PFSK-1 (cell line): ENCODE data around the gene MX1.

ENCODE experiments used
- FOXP2 ChIP-seq: optimal IDR thresholded peaks from 2 replicates; pipeline ENCODE3; 2011; ENCODE audit warnings: borderline replicate concordance, control low read depth, inconsistent platforms; ENCODE audit not compliant: insufficient read depth; ENCODE audit errors: extremely low read length, extremely low read depth
- POLR2AphosphoS5 ChIP-seq: IDR thresholded peaks from 2 replicates; pipeline ENCODE4 v1.6.1; 2012; ENCODE audit warnings: low read depth, mild to moderate bottlenecking, control low read depth, low read length, moderate library complexity
- REST ChIP-seq, 2 experiments: IDR thresholded peaks; 2 replicates each; pipeline versions ENCODE4 v1.6.1 to v1.8.0; 2011 to 2012; ENCODE audit warnings: low read depth in 2 of 2, low read length in 2 of 2, control low read depth in 1 of 2, inconsistent platforms in 1 of 2, mild to moderate bottlenecking in 1 of 2, moderate library complexity in 1 of 2; ENCODE audit not compliant: insufficient read depth in 1 of 2
- SIN3A ChIP-seq: IDR thresholded peaks from 2 replicates; pipeline ENCODE4 v1.6.1; 2012; ENCODE audit warnings: mild to moderate bottlenecking, low read length, moderate library complexity, borderline replicate concordance; ENCODE audit not compliant: insufficient read depth
- TAF1 ChIP-seq: IDR thresholded peaks from 2 replicates; pipeline ENCODE4 v1.6.1; 2012; ENCODE audit warnings: low read length, control low read depth, borderline replicate concordance; ENCODE audit not compliant: insufficient read depth

Gene MX1

DNA sequence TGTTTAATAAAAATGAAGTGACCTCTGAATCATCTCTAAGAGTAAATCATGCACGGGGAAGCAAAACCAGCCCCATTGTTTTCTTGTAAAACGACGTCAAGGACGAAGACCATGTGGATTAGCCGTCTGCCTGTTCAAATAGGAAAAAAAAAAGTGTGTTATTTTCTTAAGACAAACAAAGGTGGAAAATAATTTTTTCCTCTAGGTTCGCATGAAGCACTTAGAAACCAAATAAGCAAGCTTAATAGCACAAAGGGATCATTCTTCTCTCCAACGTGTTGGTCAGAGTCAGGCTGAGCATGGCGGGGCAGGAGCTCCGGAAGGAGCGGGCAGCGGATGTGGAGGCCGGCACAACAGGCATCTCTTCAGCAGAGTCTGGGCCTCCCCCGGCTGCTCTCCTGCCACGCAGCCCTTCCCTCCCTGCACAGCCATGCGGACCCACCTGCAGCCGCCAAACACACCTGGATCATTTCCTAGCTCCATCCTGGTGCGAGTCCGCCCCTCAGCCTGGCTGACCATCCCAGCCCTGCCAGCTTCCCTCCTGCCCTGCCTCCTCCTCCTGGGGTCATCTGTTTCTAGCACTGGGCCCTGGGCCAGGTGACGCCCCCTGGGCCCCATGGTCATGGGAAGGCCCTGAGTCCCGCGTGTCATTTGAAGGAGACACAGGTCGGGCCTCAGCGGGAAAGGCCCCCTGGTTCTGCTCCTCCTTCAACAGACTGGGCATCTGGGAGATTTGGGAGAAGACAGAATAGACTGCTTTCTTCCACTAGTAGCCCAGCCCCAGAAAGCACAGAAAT lies 40.2 kb downstream of the MX1 start:
- TF ChIP-seq SIN3A (no peak), TAF1 (no peak), POLR2AphosphoS5 (no peak), REST (IDR thresholded peaks at IDR 0.05; ENCODE audit: insufficient read depth in 1 of 2, low read depth in 2 of 2, low read length in 2 of 2) (no peak), FOXP2 (no peak)

- TF ChIP-seq SIN3A (no peak), POLR2AphosphoS5 (no peak), TAF1 (no peak), FOXP2 (no peak)
Measured at GRCh38 chr21:41470054-41470453, 44.0 kb downstream of the MX1 start.

GRCh38 chr21:41472753-41473548 lies 46.9 kb downstream of the MX1 start:
- TF ChIP-seq FOXP2 (no peak), TAF1 (no peak), SIN3A (no peak), REST (IDR thresholded peaks at IDR 0.05; ENCODE audit: insufficient read depth in 1 of 2, low read depth in 2 of 2, low read length in 2 of 2) (no peak), POLR2AphosphoS5 (no peak)

GRCh38 chr21:41475714-41476420 lies 49.8 kb downstream of the MX1 start:
- TF ChIP-seq FOXP2 (no peak), REST (IDR thresholded peaks at IDR 0.05; ENCODE audit: insufficient read depth in 1 of 2, low read depth in 2 of 2, low read length in 2 of 2) (no peak), SIN3A (no peak), TAF1 (no peak), POLR2AphosphoS5 (no peak)

DNA sequence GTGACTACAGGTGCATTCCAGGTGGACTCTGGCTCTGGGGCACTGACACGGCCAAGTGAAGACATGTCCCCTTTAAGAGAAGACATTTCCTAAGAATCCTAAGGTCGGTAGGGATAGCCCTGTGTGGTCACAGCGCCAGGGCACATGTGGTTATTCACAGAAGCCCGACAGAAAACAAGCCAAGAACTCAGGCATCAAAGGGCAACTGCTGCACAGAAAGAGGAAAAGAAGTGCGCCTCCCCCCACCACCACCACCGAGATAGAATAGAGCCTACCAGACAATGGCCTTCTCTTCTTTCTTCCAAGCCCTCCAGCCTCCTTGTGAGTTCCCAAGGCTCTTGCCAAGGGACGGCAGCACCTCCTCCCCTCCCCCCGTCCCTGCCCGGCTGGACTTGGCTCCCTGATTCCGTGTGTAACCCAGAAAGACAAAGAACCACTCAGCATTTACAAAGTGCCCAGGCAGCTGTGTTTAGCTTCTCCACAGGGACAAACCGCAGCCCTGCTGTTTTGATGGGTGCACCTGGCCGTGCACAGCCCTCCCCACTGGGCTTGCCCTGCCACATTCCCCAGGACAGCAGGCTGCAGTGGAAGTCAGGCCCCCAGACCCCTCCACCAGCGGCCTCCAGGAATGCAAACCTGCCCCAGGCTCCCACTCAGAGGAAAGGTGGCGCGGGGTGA lies 51.7 kb downstream of the MX1 start:
- TF ChIP-seq POLR2AphosphoS5 (no peak), REST (IDR thresholded peaks at IDR 0.05; ENCODE audit: insufficient read depth in 1 of 2, low read depth in 2 of 2, low read length in 2 of 2) (no peak), FOXP2 (no peak), TAF1 (no peak), SIN3A (no peak)
